Testis (tissue), 3 donors: ENCODE measurements around the gene CHCHD2. TPM values are rescaled to one million over a fixed set of nuclear protein-coding genes. Genes with fewer than 3 reads are reported as not detected.
A peak's percentile ranks its signal among the peaks of the same experiment; 100 is the strongest.
"Not testable (repeated sequence)": the region's sequence is repeated elsewhere in the genome, so short reads cannot be mapped to it uniquely, and the experiment has no call there.

Experiments used
- DNase-seq: peaks from one replicate; pipeline ENCODE4 v3.0.0-alpha.2; 2019
- H3K27ac ChIP-seq, 2 donors: fragments of 200-600 bp; sonication (generic); one replicate each; pipeline ENCODE4 v1.5.1; 2019
- H3K27me3 ChIP-seq: fragments of 200-600 bp; sonication (generic); one replicate; pipeline ENCODE4 v1.5.1; 2019
- H3K36me3 ChIP-seq: fragments of 200-600 bp; sonication (generic); one replicate; pipeline ENCODE4 v1.5.1; 2017; ENCODE audit warnings: low read depth; ENCODE audit errors: missing control alignments
- H3K4me1 ChIP-seq: fragments of 200-600 bp; sonication (generic); one replicate; pipeline ENCODE4 v1.5.1; 2019
- H3K4me3 ChIP-seq, 2 donors: fragments of 200-600 bp; sonication (generic); one replicate each; pipeline ENCODE4 v1.5.1; 2017 to 2019
- H3K9me3 ChIP-seq: fragments of 200-600 bp; sonication (generic); one replicate; pipeline ENCODE4 v1.5.1; 2017
- CTCF ChIP-seq, 3 experiments: fragments of 450-650 bp in 2 of 3; fragments of 200-600 bp in 1 of 3; sonication (generic) in 1 of 3; IDR thresholded peaks; one replicate each; pipeline ENCODE4 v1.5.1; 2016 to 2019; ENCODE audit warnings: antibody characterized with exemption in 3 of 3, mild to moderate bottlenecking in 2 of 3, moderate library complexity in 1 of 3
- POLR2A ChIP-seq: fragments of 450-650 bp; IDR thresholded peaks from one replicate; pipeline ENCODE4 v1.6.1; 2017; ENCODE audit warnings: antibody characterized with exemption, mild to moderate bottlenecking, moderate library complexity
- WGBS, 2 donors: methylation state at CpG; one replicate each; pipeline ENCODE4 v1.1.5; 2018; 5-methylcytosine and 5-hydroxymethylcytosine counted together
- intact Hi-C: fragments of 100-400 bp; cut with DNase I; formaldehyde crosslinking; loops from one replicate; pipeline ENCODE4 v1.15.1; 2023; ENCODE audit warnings: low total_unique reads
- polyA plus RNA-seq: library from polyadenylated mRNA; stranded (reverse); fragments of 350-450 nt; fragmentation: Illumina TruSeq; extraction: RNeasy Lipid Tissue Mini Kit (QIAGEN cat#74804); gene quantifications from one replicate; pipeline ENCODE4 v1.2.3, GENCODE V29; 2014; ENCODE audit warnings: low read depth, low replicate concordance; ENCODE audit not compliant: insufficient read depth
- total RNA-seq, 2 donors: library from RNA; depleted of rRNA; stranded (reverse); fragments of >200 nt; gene quantifications; one replicate each; pipeline ENCODE4 v1.2.3, GENCODE V29; 2016

CHCHD2 gene
- total and polyA plus RNA-seq, 3 donors from 2014 or later = 212 to 321 (median 289) TPM

- no peak for TF ChIP-seq POLR2A
- no peak for TF ChIP-seq CTCF (IDR thresholded peaks at IDR 0.05)
- no peak overlapping the region for H3K27ac ChIP-seq
- H3K4me3 ChIP-seq = no peak overlapping the region
- H3K36me3 ChIP-seq = no peaks in the 10 kb centered on the region
- peaks cover 19% of the 10 kb centered on the region for H3K4me1 ChIP-seq
- intact Hi-C loops = loop anchor here (10.0 kb wide), 1 partner anchor 73 kb away; no protein-coding TSS in a partner anchor
- DNase-seq = no peak
- 93 to 100% methylated on average over 1 to 15 of the region's 16 CpGs for WGBS, 2 donors
- no peaks in the 10 kb centered on the region for H3K27me3 ChIP-seq
- no peaks in the 10 kb centered on the region for H3K9me3 ChIP-seq
Observed at GRCh38 chr7:56078196-56078595, 28.1 kb downstream of the CHCHD2 start.

GRCh38 chr7:56077681-56078080, 28.6 kb downstream of the CHCHD2 start:
- Histone ChIP-seq H3K9me3 (no peaks in the 10 kb centered on the region), H3K27me3 (no peaks in the 10 kb centered on the region), H3K36me3 (no peaks in the 10 kb centered on the region), H3K4me1 (peaks cover 16% of the 10 kb centered on the region), H3K4me3 (no peak overlapping the region), H3K27ac (no peak overlapping the region)
- intact Hi-C loops = loop anchor here (10.0 kb wide), 1 partner anchor 73 kb away; no protein-coding TSS in a partner anchor
- 94 to 95% methylated on average over 3 of the region's 3 CpGs for WGBS, 2 donors
- DNase-seq = no peak
- TF ChIP-seq POLR2A = no peak

- H3K4me3 ChIP-seq = no peak overlapping the region
- H3K36me3 ChIP-seq = no peaks in the 10 kb centered on the region
- no peak overlapping the region for H3K27ac ChIP-seq
- intact Hi-C loops = loop anchor here (10.0 kb wide), 1 partner anchor 70 kb away; no protein-coding TSS in a partner anchor
- peak; percentile 87 for DNase-seq
- WGBS, 2 donors = 13 to 14% methylated on average over 19 of the region's 19 CpGs
- no peaks in the 10 kb centered on the region for H3K27me3 ChIP-seq
- no peaks in the 10 kb centered on the region for H3K9me3 ChIP-seq
- peaks cover 8% of the 10 kb centered on the region for H3K4me1 ChIP-seq
- TF ChIP-seq CTCF (IDR thresholded peaks at IDR 0.05) (peak; percentile 81 to 89 (median 83)), POLR2A (no peak)
Observed at GRCh38 chr7:56074371-56074791, 31.9 kb downstream of the CHCHD2 start.

- 67 to 76% methylated on average over 12 to 13 of the region's 13 CpGs for WGBS, 2 donors
- DNase-seq, H3K4me1 ChIP-seq, H3K9me3 ChIP-seq, H3K27ac ChIP-seq, H3K27me3 ChIP-seq, intact Hi-C loops, H3K36me3 ChIP-seq, H3K4me3 ChIP-seq: not testable (repeated sequence)
Observed at GRCh38 chr7:56066376-56066775, 39.9 kb downstream of the CHCHD2 start.

GRCh38 chr7:56063882-56064625, 42.2 kb downstream of the CHCHD2 start, which contains the start of gene SUMF2:
Gene SUMF2, plus strand, starts transcription at chr7:56064286. Its CDS starts 26 bp downstream, at chr7:56064312.
- TF ChIP-seq CTCF (IDR thresholded peaks at IDR 0.05) (peak in 1 of 3 experiments; percentile 21), POLR2A (peak; percentile 9)
- Histone ChIP-seq H3K4me3 (peak within 1 kb of the TSS; percentile 69 to 96), H3K27me3 (no peaks in the 10 kb centered on the region), H3K4me1 (peaks cover 4% of the 10 kb centered on the region), H3K36me3 (no peaks in the 10 kb centered on the region), H3K27ac (peak within 1 kb of the TSS; percentile 41 to 93), H3K9me3 (no peaks in the 10 kb centered on the region)
- DNase-seq = peak; percentile 94
- 1 to 2% methylated on average over 5 to 39 of the region's 49 CpGs for WGBS, 2 donors
- intact Hi-C loops = no loop called here
